GM21723 (cell line): Measurements from ENCODE around the gene SMIM21.

Source experiments
- ATAC-seq: cut with Tn5 transposase; IDR thresholded peaks from one replicate; pipeline ENCODE4 v1.9.1; 2021; ENCODE audit warnings: mild to moderate bottlenecking, moderate library complexity; ENCODE audit not compliant: unreplicated experiment

The SMIM21 gene

GRCh38 chr18:75428490-75428889 lies 987 bp upstream of the SMIM21 start:
- no peak for ATAC-seq

GRCh38 chr18:75422341-75422910 lies 5.1 kb downstream of the SMIM21 start:
- no peak for ATAC-seq

GRCh38 chr18:75421656-75422055 lies 5.8 kb downstream of the SMIM21 start:
- ATAC-seq = no peak

- no peak for ATAC-seq
These were observed 9.1 kb downstream of the SMIM21 start for GRCh38 chr18:75418293-75419005.

- ATAC-seq = no peak
These were observed 16.9 kb downstream of the SMIM21 start for GRCh38 chr18:75410611-75411010.

GRCh38 chr18:75409806-75410205 lies 17.7 kb downstream of the SMIM21 start:
- no peak for ATAC-seq

- no peak for ATAC-seq
These were observed 18.7 kb downstream of the SMIM21 start for GRCh38 chr18:75408554-75409506.

GRCh38 chr18:75407468-75408437 lies 19.8 kb downstream of the SMIM21 start:
- ATAC-seq = no peak

- ATAC-seq = no peak
These were observed 20.7 kb downstream of the SMIM21 start for GRCh38 chr18:75406491-75407445.

- no peak for ATAC-seq
These were observed 22.2 kb downstream of the SMIM21 start for GRCh38 chr18:75405351-75405750.

- ATAC-seq = no peak
These were observed 27.1 kb downstream of the SMIM21 start for GRCh38 chr18:75400366-75400765.

- ATAC-seq = no peak
These were observed 32.4 kb downstream of the SMIM21 start for GRCh38 chr18:75395137-75395536.

GRCh38 chr18:75393721-75394120 lies 33.8 kb downstream of the SMIM21 start:
- ATAC-seq = no peak

- no peak for ATAC-seq
These were observed 35.3 kb downstream of the SMIM21 start for GRCh38 chr18:75392226-75392578.

- ATAC-seq = no peak
These were observed 36.0 kb downstream of the SMIM21 start for GRCh38 chr18:75391279-75392225.

GRCh38 chr18:75390854-75391253 lies 36.6 kb downstream of the SMIM21 start:
- ATAC-seq = no peak

- no peak for ATAC-seq
These were observed 43.4 kb downstream of the SMIM21 start for GRCh38 chr18:75384144-75384543.
